GM19438 (cell line): ENCODE measurements around the gene PGM1.
A peak's percentile ranks its signal among the peaks of the same experiment; 100 is the strongest.

Experiments used
- ATAC-seq: cut with Tn5 transposase; IDR thresholded peaks from one replicate; pipeline ENCODE4 v1.9.1; 2021; ENCODE audit warnings: low read depth; ENCODE audit not compliant: unreplicated experiment

Gene PGM1

DNA sequence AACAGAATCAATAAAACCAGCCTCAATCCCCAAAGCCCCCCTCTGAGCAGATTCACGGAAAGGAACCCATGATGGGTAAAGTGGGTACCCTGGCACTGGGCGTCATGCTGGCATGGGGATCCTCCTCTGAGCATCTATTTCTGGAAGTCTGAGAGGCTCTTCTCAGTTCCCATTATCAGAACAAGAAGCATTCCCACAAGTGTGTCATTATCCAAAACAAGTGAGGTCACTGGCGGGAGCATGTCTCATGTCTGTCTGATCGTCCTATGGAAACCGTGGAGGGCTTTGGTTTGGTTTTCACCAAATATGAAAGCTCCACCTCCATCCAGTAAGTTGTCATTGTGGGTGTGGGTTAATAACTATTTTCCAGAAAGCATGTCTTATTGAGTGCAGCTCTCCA is 70.7 kb downstream of the PGM1 start:
- ATAC-seq: no peak

DNA sequence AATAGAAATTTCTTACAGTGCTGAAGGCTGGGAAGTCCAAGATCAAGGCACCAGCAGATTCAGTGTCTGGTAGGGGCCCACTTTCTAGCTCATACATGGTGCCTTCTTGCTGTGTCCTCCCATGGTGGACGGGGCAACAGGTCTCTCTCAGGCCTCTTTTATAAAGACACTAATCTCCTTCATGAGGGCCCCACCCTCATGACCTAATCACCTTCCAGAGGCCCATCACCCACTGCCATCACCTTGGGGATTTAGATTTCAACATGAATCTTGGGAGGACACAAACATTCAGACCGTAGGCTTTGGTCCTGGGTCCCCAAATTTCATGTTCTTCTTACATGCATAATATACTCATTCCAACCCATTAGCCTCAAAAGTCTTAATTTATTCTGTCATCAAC is 71.5 kb downstream of the PGM1 start:
- ATAC-seq: no peak

DNA sequence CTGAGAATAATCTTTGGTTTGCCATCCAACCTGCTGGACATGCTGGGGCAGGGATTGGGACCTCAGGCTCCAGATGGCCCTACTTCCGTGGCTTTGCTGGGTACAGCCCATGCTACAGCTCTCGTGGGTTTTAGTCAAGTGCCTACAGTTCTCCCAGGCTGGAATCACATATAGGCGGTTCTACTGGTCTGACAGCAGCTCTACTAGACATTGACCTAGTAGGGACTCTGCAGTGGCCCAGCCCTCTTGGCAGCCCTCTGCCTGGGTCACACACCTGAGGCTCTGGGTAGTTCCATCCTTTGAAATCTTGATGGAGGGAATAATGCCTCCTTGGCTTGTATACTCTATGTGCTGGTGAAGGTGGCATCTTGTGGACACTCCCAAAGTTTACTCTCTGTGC is 72.2 kb downstream of the PGM1 start:
- ATAC-seq: no peak

DNA sequence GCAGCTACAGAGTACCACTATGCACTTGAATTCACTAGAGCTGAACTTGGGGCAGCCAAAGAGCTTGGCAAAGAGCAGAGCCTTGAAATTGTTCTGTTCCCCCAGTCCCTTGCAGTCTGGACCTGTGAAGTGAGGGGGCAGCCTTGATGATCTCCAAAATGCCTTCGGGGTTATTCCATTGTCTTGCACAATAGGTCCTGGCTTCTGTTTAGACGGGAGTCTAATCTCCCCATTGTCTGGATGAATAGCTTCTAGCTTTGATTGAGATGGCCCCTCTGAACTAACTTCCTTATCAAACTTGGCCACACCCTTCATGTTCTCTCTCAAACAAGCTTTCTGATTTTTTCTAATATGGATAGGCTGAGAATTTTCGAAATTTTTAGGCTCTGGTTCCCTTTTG is 72.6 kb downstream of the PGM1 start:
- ATAC-seq: no peak

DNA sequence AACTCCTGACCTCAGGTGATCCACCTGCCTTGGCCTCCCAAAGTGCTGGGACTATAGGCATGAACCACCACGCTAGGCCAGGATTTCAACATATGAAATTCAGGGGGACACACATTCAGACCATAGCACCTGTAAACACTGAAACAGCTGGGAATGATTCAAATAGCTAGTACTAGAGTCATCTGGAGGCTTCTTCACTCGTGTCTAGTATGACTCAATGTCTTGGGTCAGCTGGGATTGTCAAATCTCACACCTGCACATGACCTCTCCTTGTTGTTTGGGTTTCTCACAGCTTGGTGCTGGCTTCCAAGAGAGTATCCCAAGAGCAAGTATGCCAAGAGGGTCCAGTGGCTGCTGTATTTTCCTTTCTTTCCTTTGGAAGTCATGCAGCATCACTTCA is 75.1 kb downstream of the PGM1 start:
- ATAC-seq: no peak

DNA sequence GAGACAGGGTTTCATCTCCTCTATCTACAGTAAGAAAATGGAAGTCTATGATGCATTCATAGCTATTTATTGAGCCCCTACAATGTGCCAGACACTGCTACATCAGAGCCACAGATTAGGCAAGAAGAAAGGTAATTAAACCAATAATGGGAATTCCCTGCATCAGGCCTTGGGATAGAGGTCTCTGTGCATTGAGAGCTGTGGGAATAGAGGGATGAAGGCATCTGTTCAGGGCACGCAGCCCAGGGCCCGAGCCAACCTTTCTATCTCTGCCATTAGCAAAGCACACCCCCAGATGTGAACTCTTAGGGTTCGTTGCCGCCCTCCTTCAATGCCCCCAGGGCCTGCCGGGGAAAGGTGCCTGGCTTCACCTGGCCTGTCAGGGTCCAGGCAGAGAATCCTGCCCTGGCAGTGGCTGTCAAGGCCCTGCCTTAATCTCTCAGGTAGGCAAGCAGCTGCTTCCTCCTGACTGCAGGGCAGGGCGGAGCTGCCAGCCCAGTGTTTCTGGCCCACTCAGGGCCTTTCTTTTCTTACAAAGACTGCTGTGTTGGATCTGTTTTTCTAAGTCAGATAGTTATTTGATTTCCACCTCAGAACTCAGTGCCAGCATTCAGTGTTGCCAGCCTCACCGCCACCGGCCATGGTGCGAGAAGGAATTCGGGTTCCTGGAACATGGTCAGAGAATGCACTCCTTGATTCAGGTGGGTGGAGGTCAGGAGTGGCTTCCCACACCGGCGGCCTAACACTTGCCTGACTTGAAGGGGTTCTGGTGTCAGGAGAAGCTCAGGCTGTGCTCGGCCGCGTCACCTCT is 76.1 kb downstream of the PGM1 start:
- ATAC-seq: no peak

DNA sequence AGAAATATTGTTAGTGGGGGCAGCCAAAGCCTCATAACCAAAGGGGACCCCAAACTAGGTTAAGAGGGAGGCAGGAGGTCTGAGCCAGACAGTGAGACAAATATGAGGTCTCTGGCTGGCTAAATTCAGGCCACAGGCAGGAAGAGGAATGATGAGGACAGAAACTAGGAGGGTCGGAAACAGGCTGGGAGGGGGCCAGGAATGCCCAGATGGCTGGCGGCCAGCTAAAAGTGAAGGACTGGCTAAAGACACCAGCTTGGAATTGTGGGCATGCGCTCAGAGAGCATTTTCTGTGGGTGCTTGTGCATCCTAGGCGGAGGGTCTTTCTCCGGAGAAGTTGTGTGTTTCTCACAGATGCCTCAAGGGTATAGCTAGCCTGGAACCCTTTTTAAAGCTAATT is 77.0 kb downstream of the PGM1 start:
- ATAC-seq: no peak

DNA sequence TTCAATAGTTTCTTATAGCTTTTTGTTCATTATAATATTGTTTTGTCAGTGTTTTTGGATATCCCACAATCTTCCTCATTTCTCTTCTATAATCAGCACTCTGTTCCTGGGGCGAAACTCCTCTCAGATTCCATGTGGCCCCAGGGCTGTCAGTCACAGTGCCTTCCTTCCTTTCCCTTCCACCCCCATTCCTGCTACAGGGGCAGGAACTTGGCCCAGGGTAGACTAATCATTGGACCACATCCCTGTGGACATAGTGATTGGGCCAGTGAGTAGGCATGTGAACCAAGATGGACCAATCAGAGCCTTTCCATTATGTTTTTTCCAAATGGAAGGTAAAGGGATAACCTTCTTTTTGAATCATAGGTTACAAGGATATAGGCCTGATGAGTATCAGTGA is 78.3 kb downstream of the PGM1 start:
- no peak for ATAC-seq

DNA sequence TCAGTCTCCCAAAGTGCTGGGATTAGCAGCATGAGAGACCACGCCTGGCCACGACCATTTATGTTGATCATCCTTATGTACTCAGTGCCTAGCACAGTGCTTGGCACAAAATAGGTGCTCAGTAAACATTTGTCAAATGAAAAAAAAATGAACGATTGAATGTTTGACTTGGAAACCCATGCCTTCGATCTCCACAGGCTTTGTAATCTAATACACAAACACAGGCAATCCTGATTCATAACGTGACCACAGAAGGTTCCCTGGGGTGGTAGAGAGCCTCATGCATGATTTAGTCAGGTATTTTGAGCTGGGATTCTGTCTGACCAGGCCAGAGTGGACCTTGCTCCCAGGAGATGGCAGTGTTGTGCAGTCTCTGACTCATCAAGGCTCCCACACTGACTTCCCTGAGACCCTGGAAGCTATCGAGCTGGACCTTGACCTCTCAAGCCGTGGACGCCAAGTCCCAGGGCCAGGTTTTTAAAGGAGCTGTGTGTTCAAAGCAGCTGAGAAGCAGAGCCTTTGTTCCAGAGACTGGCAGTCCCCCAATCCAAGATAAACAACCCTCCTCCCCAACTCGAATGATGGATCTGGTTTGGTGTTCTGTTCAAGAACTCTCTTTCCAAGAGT is 81.1 kb downstream of the PGM1 start:
- ATAC-seq: peak; percentile 86

DNA sequence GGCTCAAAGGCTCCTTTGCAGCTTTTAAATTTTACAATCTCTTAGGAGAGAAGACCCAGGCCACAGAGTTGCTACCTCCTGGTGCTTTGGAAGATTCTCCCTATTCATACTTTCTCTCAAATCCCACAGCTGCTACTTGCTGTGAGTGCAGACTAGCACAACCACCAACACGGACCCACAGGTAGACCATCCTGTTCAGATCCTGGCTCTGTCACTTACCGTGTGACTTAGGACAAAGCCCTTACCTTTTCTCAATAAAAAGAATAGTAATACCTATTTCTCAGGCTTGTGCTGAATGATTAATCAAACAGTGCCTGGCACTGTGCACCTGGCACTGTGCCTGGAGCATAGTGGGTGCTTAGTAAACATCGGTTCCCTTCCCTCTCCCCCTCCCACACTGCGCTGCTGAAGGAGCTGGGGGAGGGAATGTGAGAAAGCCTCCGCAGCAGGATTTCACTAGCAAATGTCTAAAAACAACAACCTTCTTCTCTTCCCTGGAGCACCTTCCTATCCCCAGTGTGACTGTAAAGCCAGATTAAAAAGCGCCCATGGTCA is 81.7 kb downstream of the PGM1 start:
- no peak for ATAC-seq

DNA sequence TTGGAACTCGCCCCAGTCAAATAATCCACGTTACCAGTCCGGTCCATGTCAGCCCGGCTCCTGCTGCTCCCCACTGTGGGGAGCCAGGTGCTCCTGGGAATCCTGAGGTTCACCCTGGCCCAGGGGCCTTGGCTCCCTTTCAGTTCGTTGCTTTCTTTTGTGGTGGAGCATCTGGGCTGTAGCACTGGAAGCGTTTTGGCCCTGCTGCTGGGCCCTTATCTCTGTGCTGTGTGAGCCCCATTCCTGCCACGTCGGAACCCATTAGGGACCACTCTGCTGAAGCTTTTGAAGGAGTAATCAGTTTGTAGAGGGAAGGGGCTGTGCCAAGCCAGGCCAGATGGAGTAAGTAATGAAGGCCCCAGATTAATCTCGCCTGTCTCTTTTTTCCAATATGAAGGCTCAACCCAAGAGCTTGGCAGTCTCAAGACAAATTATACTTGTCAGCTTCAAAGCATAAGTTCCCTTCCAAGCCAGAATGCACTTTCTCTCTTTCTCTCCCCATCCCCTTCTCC is 82.3 kb downstream of the PGM1 start:
- ATAC-seq: no peak

DNA sequence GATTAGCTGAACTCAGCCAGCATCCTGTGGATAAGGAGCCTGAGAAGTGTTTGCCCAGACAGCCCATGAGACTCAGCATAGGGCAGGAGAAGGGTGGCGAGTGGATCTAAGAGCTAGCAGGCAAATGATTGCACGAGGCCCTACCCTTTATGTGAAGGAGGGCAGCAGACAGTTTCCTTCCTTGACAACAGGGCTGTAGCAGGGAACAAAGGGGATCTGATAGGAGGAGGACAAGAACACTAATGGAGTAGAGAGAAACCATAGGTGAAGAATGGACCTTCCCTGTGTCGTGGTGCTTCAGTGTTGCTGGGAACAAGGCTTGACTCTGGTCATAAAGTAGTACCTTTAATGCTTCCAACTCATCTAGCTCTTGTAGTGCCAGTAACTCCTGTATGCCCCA is 84.3 kb downstream of the PGM1 start:
- ATAC-seq: no peak

DNA sequence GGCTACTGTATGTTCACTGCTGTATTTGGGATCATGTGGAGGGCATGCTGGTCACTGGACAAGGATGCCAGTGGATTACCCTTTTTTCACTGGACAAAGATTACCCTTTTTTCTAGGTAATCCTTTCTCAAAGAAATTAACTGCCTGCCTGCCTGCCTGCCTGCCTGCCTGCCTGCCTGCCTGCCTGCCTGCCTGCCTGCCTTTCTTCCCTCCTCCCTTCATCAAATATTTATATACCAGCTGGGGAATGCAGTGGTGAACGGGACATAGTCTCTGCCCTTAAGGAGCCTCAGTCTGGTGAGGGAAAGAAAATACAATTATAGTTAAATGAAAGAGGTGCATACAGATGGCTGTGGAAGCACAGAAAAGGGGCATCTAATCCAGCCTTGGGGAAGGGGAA is 85.0 kb downstream of the PGM1 start:
- ATAC-seq: no peak

DNA sequence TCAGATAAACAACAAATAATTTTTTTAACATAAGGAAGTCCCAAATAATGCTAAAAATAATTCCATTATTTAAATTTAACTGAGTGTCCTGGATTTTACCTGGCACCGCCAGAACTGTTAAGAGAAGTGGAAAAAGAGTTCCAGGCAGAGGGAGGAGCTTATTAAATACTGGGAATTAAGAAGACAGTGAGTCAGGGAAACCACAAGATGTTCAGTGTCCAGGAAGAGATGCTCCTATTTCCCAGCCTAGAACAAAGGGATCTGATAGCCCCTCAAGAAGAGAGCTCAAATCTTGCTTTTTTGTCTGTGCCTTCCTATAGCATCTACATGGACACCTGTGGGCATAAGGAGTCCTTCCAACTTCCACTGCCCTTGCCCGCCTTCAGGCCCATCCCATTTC is 85.9 kb downstream of the PGM1 start:
- ATAC-seq: no peak

DNA sequence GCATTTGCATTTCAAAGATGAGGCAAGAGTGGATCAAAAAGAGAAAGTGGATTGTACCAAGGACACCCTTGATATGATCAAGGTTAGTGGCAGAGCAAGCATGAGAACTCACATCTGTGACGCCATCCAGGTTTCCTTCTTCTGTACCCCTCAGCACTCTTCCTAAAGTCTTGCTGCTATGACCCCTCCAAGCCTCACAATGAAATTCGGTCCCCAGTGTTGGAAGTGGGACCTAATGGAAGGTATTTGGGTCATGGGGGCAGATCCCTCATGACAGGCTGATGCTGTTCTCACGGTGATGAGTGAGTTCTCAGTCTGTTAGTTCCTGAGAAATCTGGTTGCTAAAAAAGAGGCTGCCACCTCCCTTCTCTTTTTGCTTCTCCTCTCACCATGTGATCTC is 86.4 kb downstream of the PGM1 start:
- no peak for ATAC-seq

DNA sequence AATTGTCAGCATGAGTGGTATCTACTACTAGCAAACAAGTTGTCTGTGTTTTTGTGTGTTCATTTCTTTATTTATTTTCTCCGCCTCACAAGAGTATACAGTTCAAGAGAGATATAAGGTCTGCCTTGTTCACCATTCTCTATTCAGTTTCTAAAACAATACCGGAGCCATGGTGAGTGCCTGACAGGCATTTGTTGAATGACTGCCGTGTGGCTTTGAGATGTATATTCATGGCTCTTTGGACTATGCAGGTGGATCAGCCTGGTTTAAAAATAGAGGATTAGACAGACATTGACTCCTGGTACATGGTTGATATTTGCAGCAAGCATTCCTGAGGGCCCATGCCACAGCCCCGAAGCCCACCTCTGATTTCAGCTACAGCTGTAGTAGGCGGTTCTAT is 89.7 kb downstream of the PGM1 start:
- ATAC-seq: no peak

DNA sequence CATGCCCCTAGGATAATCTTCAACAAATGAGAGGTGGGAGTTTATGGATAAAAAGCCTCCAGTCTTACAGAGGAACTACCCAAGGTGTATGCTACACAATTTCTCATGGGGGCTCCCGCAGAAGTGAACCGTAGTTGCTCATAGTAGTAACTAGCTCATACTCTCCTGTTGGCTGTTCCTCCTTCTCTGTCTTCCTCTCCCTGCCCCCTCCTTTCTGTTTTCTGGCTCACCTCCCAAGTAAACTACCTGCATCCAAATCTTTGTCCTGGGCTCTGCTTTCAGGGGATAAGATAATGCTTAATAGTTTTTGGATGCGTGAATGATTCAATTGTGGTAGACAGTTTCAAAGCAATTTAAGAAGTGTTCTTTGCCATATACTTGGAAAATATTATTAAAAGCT is 90.5 kb downstream of the PGM1 start:
- no peak for ATAC-seq

DNA sequence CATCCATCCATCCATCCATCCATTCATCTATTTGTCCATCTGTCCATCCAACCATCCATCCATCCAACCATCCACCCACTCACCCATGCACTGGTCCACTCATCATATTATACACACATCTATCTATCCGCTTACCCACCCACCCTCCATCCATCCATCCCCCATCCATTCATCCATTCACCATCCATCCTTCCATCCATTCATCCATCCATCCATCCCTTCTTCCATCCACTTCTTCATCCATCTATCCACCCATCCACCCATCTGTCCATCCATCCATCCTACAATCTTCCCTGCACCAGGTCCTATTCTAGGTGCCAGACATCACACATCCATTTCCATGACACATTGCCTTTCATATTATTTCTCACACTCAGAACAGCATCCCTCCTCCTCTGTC is 93.5 kb downstream of the PGM1 start:
- no peak for ATAC-seq

DNA sequence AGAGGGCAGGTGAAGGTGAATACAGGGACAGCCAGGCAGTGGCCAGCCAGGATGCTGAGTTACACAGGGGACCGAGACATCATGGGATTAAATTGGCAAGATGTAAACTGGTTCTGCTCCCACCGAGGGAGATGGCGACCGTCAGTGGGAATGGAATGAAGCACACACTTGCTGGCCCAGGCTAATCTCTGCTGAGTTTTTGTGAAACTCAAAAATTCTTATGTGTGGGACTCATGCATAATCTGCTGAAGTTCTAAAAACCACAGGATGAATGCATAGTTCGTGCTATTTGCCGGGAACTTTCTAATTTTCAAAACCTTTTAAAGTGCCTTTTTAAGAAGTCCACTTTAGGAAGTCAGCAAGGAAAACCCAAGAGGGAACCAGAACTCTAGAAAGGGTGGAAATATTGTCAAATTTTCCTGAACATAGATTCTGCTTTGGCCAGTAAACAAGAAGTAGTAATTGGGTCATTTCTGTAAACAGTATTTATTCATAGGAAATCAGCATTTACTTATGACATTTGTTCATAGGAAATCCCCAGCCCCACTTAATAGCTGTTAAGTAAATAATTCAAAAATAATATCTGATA is 95.2 kb downstream of the PGM1 start:
- no peak for ATAC-seq

DNA sequence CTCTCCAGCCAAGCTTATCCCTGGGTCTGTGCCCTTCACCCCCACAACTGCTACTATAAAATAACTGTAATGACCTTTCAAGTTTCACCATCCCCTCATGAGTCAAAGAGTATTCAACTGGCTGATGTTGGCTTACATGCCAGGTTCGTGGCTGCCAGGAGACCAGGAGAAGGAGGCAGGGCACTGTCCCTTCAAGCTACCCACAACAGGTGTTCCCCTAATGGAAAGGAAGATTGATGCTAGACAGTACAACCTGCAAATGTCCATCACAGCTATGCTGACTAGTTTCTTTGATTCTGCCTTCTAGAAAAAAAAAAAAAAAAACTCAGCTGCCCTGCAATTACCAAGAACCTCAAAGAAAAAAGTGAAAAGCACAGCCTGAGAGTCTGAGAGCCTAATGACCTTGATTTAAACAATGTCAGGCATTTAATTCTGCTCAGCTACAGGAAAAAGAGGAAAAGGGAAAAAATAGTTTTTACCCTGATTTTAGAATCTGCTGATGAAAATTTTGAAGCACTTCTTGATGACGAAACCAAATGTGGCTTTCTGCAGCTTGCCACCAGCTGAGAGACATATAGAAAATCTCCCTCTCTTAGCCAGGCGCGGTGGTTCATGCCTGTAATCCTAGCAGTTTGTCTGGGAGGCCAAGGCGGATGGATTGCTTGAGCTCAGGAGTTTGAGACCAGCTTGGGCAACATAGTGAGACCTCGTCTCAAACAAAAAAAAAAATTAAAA is 97.9 kb downstream of the PGM1 start:
- ATAC-seq: no peak
